GM10847 (cell line): ENCODE measurements around the gene GULP1.

Experiments
- POLR2A ChIP-seq: IDR thresholded peaks from 2 replicates; pipeline ENCODE4 v1.6.1; 2011; ENCODE audit not compliant: insufficient read length; ENCODE audit errors: extremely low read depth

Gene GULP1

GRCh38 chr2:188628989-188629752 lies 337.5 kb downstream of the GULP1 start:
- TF ChIP-seq POLR2A: no peak

GRCh38 chr2:188629753-188630527 lies 338.3 kb downstream of the GULP1 start:
- TF ChIP-seq POLR2A: no peak

GRCh38 chr2:188631037-188631809 lies 339.5 kb downstream of the GULP1 start:
- no peak for TF ChIP-seq POLR2A

- no peak for TF ChIP-seq POLR2A
Measured at GRCh38 chr2:188634656-188635055, 343.0 kb downstream of the GULP1 start.
